GM12874 (cell line): Measurements from ENCODE around the gene INPPL1.

Experiments
- CTCF ChIP-seq: IDR thresholded peaks from 2 replicates; pipeline ENCODE4 v1.5.1; 2011; ENCODE audit warnings: low read depth, mild to moderate bottlenecking, control low read depth, low read length, moderate library complexity; ENCODE audit not compliant: insufficient read depth

INPPL1 gene

GRCh38 chr11:72241291-72241781 lies 16.8 kb downstream of the INPPL1 start:
- no peak for TF ChIP-seq CTCF

GRCh38 chr11:72242141-72242540 lies 17.6 kb downstream of the INPPL1 start:
- TF ChIP-seq CTCF, result no peak

- no peak for TF ChIP-seq CTCF
Measured at GRCh38 chr11:72243173-72244059, 18.8 kb downstream of the INPPL1 start.

- no peak for TF ChIP-seq CTCF
Measured at GRCh38 chr11:72244060-72244360, 19.4 kb downstream of the INPPL1 start, which contains the start of gene PHOX2A. TSS of gene PHOX2A (minus strand) at chr11:72244176. CDS start at chr11:72244004, 172 bp downstream.

- TF ChIP-seq CTCF, result no peak
Measured at GRCh38 chr11:72244361-72245262, 20.0 kb downstream of the INPPL1 start.

- TF ChIP-seq CTCF, result no peak
Measured at GRCh38 chr11:72245263-72245816, 20.8 kb downstream of the INPPL1 start.

DNA sequence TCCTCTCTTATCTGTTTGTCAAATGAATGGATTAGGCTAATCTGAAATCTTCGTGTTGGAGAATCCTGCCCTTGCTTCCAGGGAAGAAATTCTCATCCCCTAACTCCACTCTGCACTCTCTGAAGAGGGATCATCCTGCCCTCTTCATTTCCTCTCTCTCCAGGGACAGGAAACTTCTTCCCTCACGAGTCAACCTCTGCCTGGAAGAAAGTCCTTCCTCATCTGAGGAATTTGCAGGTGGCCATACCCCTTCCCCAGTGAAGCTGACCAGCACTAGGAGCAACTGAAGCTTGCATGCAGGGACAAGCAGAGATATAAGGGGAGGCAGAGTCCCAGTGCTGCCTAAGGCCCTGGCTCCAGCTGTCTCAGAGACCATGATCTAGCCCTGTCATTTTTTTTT lies 23.0 kb downstream of the INPPL1 start:
- TF ChIP-seq CTCF, result no peak
